ENCODE measurements around the gene INPP4A. TPM values are rescaled to one million over a fixed set of nuclear protein-coding genes. Genes with fewer than 3 reads are reported as not detected.

Gene INPP4A
- total and polyA plus RNA-seq, 8 donors = 4.0 to 13.4 (median 7.3) TPM

GRCh38 chr2:98533547-98533946 lies 88.9 kb downstream of the INPP4A start:
- intact Hi-C loops (cut with DNase I) = no loop called here
- no peaks in the 10 kb centered on the region for H3K4me1 ChIP-seq
- no peak overlapping the region for H3K4me3 ChIP-seq
- TF ChIP-seq CTCF (IDR thresholded peaks at IDR 0.05) = no peak
- no peaks in the 10 kb centered on the region for H3K9me3 ChIP-seq
- no peak overlapping the region for H3K27ac ChIP-seq
- no peak for DNase-seq
- FAIRE-seq = no peak
- 56 to 69% methylated on average over 1 of the region's 1 CpG for WGBS, 2 donors
- H3K36me3 ChIP-seq = peaks cover 0 to 6% (median 0%) of the 10 kb centered on the region in 3 donors
- no peaks in the 10 kb centered on the region for H3K27me3 ChIP-seq
- peak in 3 of 4 donors; percentile 24 to 86 (median 60) for ATAC-seq

DNA sequence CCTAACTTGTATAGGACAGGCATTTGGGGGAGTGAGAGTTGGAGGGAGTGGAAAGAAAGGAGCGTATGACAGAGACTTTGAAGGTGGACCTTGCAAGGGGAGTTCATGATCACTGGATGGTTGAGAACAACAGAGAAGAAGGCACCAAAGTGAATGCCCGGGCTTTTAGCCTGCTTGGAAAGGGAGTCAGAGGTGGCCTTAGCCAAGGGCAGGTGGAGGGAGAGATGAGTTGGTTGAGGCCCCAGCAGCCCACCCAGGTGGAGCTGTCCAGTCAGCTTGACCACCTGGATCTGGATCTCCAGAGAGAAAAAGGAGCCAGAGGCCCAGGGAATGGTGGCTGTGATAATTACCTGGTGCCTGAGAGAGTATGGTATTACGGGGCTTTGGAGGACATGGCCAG lies 90.1 kb downstream of the INPP4A start:
- no peak overlapping the region for H3K4me3 ChIP-seq
- FAIRE-seq = no peak
- ATAC-seq = no peak
- H3K27me3 ChIP-seq = no peaks in the 10 kb centered on the region
- H3K36me3 ChIP-seq = peaks cover 0 to 16% (median 0%) of the 10 kb centered on the region in 3 donors
- 95 to 96% methylated on average over 3 of the region's 3 CpGs for WGBS, 2 donors
- no peak overlapping the region for H3K27ac ChIP-seq
- H3K9me3 ChIP-seq = no peaks in the 10 kb centered on the region
- intact Hi-C loops (cut with DNase I) = no loop called here
- no peaks in the 10 kb centered on the region for H3K4me1 ChIP-seq
- peak in 1 of 6 donors; percentile 13 for DNase-seq
- TF ChIP-seq CTCF (IDR thresholded peaks at IDR 0.05) = no peak

- ATAC-seq (no peak), FAIRE-seq (no peak), DNase-seq (no peak)
- intact Hi-C loops (cut with DNase I) = no loop called here
- Histone ChIP-seq H3K27ac (no peak overlapping the region), H3K4me1 (no peaks in the 10 kb centered on the region), H3K27me3 (no peaks in the 10 kb centered on the region), H3K4me3 (no peak overlapping the region), H3K9me3 (no peaks in the 10 kb centered on the region), H3K36me3 (peaks cover 0 to 16% (median 0%) of the 10 kb centered on the region in 3 donors)
- no peak for TF ChIP-seq CTCF (IDR thresholded peaks at IDR 0.05)
- 86 to 95% methylated on average over 6 of the region's 6 CpGs for WGBS, 2 donors
These were observed 91.5 kb downstream of the INPP4A start for GRCh38 chr2:98535971-98536677.

- no peak for DNase-seq
- 94% methylated on average over 13 to 14 of the region's 14 CpGs for WGBS, 2 donors
- no peaks in the 10 kb centered on the region for H3K4me1 ChIP-seq
- H3K27me3 ChIP-seq = no peaks in the 10 kb centered on the region
- no peak for TF ChIP-seq CTCF (IDR thresholded peaks at IDR 0.05)
- peaks cover 0 to 16% (median 0%) of the 10 kb centered on the region in 3 donors for H3K36me3 ChIP-seq
- FAIRE-seq = no peak
- intact Hi-C loops (cut with DNase I) = no loop called here
- H3K4me3 ChIP-seq = no peak overlapping the region
- no peak for ATAC-seq
- no peak overlapping the region for H3K27ac ChIP-seq
- no peaks in the 10 kb centered on the region for H3K9me3 ChIP-seq
These were observed 92.9 kb downstream of the INPP4A start for GRCh38 chr2:98537390-98538126.

Measured in pancreas (tissue), 10 donors.